Neural cell (in vitro differentiated cells): ENCODE data around the gene SELENOF. TPM values are rescaled to one million over a fixed set of nuclear protein-coding genes. Genes with fewer than 3 reads are reported as not detected.

ENCODE experiments used
- H2AFZ ChIP-seq: fragments of 200-600, 300-800 bp; sonication (generic), shearing (Covaris generic); 2 replicates; pipeline ENCODE4 v1.6.0; 2014; ENCODE audit warnings: low read depth, mild to moderate bottlenecking, antibody characterized with exemption, low read length, moderate library complexity
- H3F3A ChIP-seq: fragments of 200-600 bp; shearing (Covaris generic); 2 replicates; pipeline ENCODE4 v1.6.1; 2016; ENCODE audit warnings: mild to moderate bottlenecking, moderate library complexity, mixed read lengths, antibody characterized with exemption, low read length; ENCODE audit not compliant: insufficient read depth, poor library complexity, severe bottlenecking
- H3K27ac ChIP-seq: fragments of 200-600, 300-800 bp; sonication (generic), shearing (Covaris generic); 2 replicates; pipeline ENCODE4 v1.5.1; 2014; ENCODE audit warnings: mild to moderate bottlenecking, low read length, moderate library complexity
- H3K27me3 ChIP-seq: fragments of 300-800, 200-600 bp; sonication (generic), shearing (Covaris generic); 2 replicates; pipeline ENCODE4 v1.6.0; 2014; ENCODE audit warnings: mild to moderate bottlenecking, low read depth, low read length, moderate library complexity; ENCODE audit not compliant: insufficient read depth
- H3K36me3 ChIP-seq: fragments of 300-800, 200-600 bp; sonication (generic), shearing (Covaris generic); 2 replicates; pipeline ENCODE4 v1.5.1; 2014; ENCODE audit warnings: mild to moderate bottlenecking, antibody characterized with exemption, low read length, moderate library complexity; ENCODE audit not compliant: insufficient read depth
- H3K4me2 ChIP-seq: fragments of 300-800, 200-600 bp; sonication (generic), shearing (Covaris generic); 2 replicates; pipeline ENCODE4 v1.6.0; 2014; ENCODE audit warnings: mild to moderate bottlenecking, low read length
- H3K4me3 ChIP-seq: fragments of 300-800, 200-600 bp; sonication (generic), shearing (Covaris generic); 2 replicates; pipeline ENCODE4 v1.5.1; 2014; ENCODE audit warnings: mild to moderate bottlenecking, low read length, moderate library complexity
- H3K79me2 ChIP-seq: fragments of 200-600 bp; shearing (Covaris generic); replicated peaks from 2 replicates; pipeline ENCODE4 v1.6.0; 2014; ENCODE audit warnings: mild to moderate bottlenecking, low read length, moderate library complexity; ENCODE audit not compliant: insufficient read depth
- H3K9ac ChIP-seq: fragments of 300-800, 200-600 bp; sonication (generic), shearing (Covaris generic); 2 replicates; pipeline ENCODE4 v1.6.1; 2016; ENCODE audit warnings: mild to moderate bottlenecking, low read length, mixed read lengths
- H3K9me2 ChIP-seq: fragments of 200-600 bp; shearing (Covaris generic); 2 replicates; pipeline ENCODE4 v1.6.1; 2016; ENCODE audit warnings: mild to moderate bottlenecking, low read length, mixed read lengths; ENCODE audit not compliant: insufficient read depth
- H3K9me3 ChIP-seq: fragments of 200-600, 300-800 bp; sonication (generic), shearing (Covaris generic); 2 replicates; pipeline ENCODE4 v1.6.1; 2016; ENCODE audit warnings: mild to moderate bottlenecking, mixed run types, low read length, moderate library complexity, mixed read lengths
- H4K20me1 ChIP-seq: fragments of 200-600 bp; shearing (Covaris generic); 2 replicates; pipeline ENCODE4 v1.6.1; 2016; ENCODE audit warnings: mild to moderate bottlenecking, mixed run types; ENCODE audit not compliant: insufficient read depth
- EP300 ChIP-seq: fragments of 450-650 bp; conservative IDR thresholded peaks from 2 replicates; pipeline ENCODE4 v1.6.1; 2014; ENCODE audit warnings: antibody characterized with exemption, mild to moderate bottlenecking, moderate library complexity; ENCODE audit not compliant: poor library complexity, severe bottlenecking
- EZH2 ChIP-seq: fragments of 200-600, 300-800 bp; shearing (Covaris generic), sonication (generic); IDR thresholded peaks from 2 replicates; pipeline ENCODE4 v1.6.1; 2014; ENCODE audit warnings: antibody characterized with exemption, low read length, borderline replicate concordance, mild to moderate bottlenecking; ENCODE audit not compliant: insufficient read depth, poor library complexity, severe bottlenecking
- MXI1 ChIP-seq: fragments of 450-650 bp; conservative IDR thresholded peaks from 2 replicates; pipeline ENCODE4 v1.6.1; 2014; ENCODE audit warnings: antibody characterized with exemption, mild to moderate bottlenecking; ENCODE audit not compliant: poor library complexity, severe bottlenecking
- POLR2AphosphoS5 ChIP-seq: IDR thresholded peaks from 2 replicates; pipeline ENCODE4 v1.6.1; 2012
- RAD21 ChIP-seq: fragments of 450-650 bp; conservative IDR thresholded peaks from 2 replicates; pipeline ENCODE4 v1.6.1; 2014; ENCODE audit warnings: antibody characterized with exemption, mild to moderate bottlenecking, moderate library complexity
- SMC3 ChIP-seq: fragments of 450-650 bp; conservative IDR thresholded peaks from 2 replicates; pipeline ENCODE4 v1.6.1; 2014; ENCODE audit warnings: antibody characterized with exemption, mild to moderate bottlenecking, moderate library complexity; ENCODE audit not compliant: poor library complexity
- polyA plus RNA-seq: library from polyadenylated mRNA; depleted of rRNA; stranded (reverse); fragments of >200 nt; gene quantifications from 2 replicates; pipeline ENCODE4 v1.2.3, GENCODE V29; 2014
- TF ChIP-seq, protein P1 (sequence below): fragments of 450-650 bp; IDR thresholded peaks from 2 replicates; pipeline ENCODE4 v1.5.1; 2014; ENCODE audit warnings: antibody characterized with exemption, mild to moderate bottlenecking, moderate library complexity; ENCODE audit not compliant: poor library complexity, severe bottlenecking
- TF ChIP-seq, protein P2 (sequence below): IDR thresholded peaks from 2 replicates; pipeline ENCODE4 v1.6.1; 2012; ENCODE audit warnings: borderline replicate concordance

Gene SELENOF
- polyA plus RNA-seq, 1 donor from 2014 or later: 198 TPM

DNA sequence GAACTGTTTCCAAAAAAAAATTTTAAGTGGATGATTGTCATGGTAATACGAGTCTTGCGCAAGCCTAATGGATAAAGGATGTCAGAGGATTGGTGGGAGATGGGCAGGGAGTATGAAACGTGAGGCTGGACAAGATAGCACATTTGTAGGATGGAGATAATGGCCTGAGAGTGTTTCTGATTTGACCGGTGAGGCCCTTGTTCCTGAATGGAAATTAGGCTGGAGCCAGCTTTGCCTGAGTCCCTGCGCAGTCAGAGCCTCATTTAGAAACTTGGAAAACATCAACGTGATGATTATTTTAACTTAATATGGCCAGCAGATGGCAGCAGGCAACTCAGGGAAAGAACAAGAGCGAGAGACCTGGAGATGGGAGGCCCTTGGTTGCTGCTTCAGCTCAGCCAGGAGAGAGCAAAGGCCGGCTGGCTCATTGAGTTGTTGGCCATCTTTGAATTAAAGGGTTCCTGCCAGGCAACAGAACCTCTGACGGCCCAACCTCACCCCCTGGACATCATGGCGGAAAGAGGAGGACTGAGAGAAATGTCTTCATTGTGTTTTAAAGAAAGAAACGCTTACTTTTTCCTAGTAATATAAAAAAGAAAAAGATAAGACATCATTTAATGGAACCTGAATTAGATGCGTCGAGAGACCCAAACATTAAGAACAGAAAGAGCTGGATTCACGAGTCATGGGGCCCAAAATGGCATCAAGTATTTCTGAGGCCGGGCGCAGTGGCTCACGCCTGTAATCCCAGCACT lies 80.3 kb downstream of the SELENOF start:
- H3K27me3 ChIP-seq: no peaks in the 10 kb centered on the region
- TF ChIP-seq MXI1 (no peak), RAD21 (peak; percentile 70), SMC3 (peak; percentile 77), EZH2 (no peak)
- TF ChIP-seq, protein P1, sequence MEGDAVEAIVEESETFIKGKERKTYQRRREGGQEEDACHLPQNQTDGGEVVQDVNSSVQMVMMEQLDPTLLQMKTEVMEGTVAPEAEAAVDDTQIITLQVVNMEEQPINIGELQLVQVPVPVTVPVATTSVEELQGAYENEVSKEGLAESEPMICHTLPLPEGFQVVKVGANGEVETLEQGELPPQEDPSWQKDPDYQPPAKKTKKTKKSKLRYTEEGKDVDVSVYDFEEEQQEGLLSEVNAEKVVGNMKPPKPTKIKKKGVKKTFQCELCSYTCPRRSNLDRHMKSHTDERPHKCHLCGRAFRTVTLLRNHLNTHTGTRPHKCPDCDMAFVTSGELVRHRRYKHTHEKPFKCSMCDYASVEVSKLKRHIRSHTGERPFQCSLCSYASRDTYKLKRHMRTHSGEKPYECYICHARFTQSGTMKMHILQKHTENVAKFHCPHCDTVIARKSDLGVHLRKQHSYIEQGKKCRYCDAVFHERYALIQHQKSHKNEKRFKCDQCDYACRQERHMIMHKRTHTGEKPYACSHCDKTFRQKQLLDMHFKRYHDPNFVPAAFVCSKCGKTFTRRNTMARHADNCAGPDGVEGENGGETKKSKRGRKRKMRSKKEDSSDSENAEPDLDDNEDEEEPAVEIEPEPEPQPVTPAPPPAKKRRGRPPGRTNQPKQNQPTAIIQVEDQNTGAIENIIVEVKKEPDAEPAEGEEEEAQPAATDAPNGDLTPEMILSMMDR: peak; percentile 66
- H4K20me1 ChIP-seq: no peaks in the 10 kb centered on the region
- H3K79me2 ChIP-seq: no peaks in the 10 kb centered on the region
- no peaks in the 10 kb centered on the region for H3K9me2 ChIP-seq
- H3F3A ChIP-seq: no peaks in the 10 kb centered on the region
- no peaks in the 10 kb centered on the region for H3K9me3 ChIP-seq
- H3K9ac ChIP-seq: no peak overlapping the region
- no peak overlapping the region for H2AFZ ChIP-seq
- no peaks in the 10 kb centered on the region for H3K36me3 ChIP-seq
- no peak overlapping the region for H3K4me2 ChIP-seq
- no peak overlapping the region for H3K27ac ChIP-seq
- no peak overlapping the region for H3K4me3 ChIP-seq

DNA sequence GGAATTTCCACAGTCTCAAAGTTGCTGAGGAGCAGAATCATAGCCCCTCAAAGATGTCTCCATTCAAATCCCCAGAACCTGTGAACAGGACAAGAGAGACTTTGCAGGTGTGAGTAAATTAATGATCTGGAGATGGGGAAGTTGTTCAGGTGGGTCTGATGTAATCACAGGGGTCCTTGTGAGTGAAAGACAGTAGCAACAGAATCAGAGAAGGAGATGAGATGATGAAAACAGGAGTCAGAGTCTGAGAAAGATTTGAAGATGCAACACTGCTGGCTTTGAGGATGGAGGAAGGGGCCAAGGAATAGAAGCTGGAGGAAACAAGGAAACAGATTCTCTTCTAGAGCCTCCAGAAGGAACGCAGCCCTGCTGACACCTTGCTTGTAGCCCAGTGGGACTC lies 81.5 kb downstream of the SELENOF start:
- Histone ChIP-seq H3F3A (no peaks in the 10 kb centered on the region), H2AFZ (no peak overlapping the region), H3K4me2 (no peak overlapping the region), H3K9me2 (no peaks in the 10 kb centered on the region), H3K27ac (no peak overlapping the region), H3K36me3 (no peaks in the 10 kb centered on the region), H3K79me2 (no peaks in the 10 kb centered on the region), H3K4me3 (no peak overlapping the region), H3K9ac (no peak overlapping the region), H3K27me3 (no peaks in the 10 kb centered on the region), H3K9me3 (no peaks in the 10 kb centered on the region), H4K20me1 (no peaks in the 10 kb centered on the region)
- no peak for TF ChIP-seq EP300
- no peak for TF ChIP-seq POLR2AphosphoS5
- TF ChIP-seq RAD21: no peak
- TF ChIP-seq, protein P1: no peak
- TF ChIP-seq, protein P2, sequence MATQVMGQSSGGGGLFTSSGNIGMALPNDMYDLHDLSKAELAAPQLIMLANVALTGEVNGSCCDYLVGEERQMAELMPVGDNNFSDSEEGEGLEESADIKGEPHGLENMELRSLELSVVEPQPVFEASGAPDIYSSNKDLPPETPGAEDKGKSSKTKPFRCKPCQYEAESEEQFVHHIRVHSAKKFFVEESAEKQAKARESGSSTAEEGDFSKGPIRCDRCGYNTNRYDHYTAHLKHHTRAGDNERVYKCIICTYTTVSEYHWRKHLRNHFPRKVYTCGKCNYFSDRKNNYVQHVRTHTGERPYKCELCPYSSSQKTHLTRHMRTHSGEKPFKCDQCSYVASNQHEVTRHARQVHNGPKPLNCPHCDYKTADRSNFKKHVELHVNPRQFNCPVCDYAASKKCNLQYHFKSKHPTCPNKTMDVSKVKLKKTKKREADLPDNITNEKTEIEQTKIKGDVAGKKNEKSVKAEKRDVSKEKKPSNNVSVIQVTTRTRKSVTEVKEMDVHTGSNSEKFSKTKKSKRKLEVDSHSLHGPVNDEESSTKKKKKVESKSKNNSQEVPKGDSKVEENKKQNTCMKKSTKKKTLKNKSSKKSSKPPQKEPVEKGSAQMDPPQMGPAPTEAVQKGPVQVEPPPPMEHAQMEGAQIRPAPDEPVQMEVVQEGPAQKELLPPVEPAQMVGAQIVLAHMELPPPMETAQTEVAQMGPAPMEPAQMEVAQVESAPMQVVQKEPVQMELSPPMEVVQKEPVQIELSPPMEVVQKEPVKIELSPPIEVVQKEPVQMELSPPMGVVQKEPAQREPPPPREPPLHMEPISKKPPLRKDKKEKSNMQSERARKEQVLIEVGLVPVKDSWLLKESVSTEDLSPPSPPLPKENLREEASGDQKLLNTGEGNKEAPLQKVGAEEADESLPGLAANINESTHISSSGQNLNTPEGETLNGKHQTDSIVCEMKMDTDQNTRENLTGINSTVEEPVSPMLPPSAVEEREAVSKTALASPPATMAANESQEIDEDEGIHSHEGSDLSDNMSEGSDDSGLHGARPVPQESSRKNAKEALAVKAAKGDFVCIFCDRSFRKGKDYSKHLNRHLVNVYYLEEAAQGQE: no peak
- TF ChIP-seq MXI1: no peak
- TF ChIP-seq SMC3: no peak
- no peak for TF ChIP-seq EZH2
